CD14-positive monocyte (primary cell): ENCODE measurements around the gene COX6A2. TPM values are rescaled to one million over a fixed set of nuclear protein-coding genes. Genes with fewer than 3 reads are reported as not detected.
A peak's percentile ranks its signal among the peaks of the same experiment; 100 is the strongest.

Experiments
- DNase-seq, 3 donors: peaks; one replicate each; pipeline ENCODE4 v3.0.0-alpha.2; 2011 to 2022
- H2AFZ ChIP-seq: 2 replicates; pipeline ENCODE4 v1.6.0; 2012; ENCODE audit warnings: mild to moderate bottlenecking, low read depth, low read length, inconsistent platforms; ENCODE audit not compliant: insufficient read depth, poor library complexity, severe bottlenecking
- H3K27ac ChIP-seq, 2 donors: 1 replicate in 1 of 2; 2 replicates in 1 of 2; pipeline ENCODE4 v1.5.1; 2012 to 2013; ENCODE audit warnings: low read length in 2 of 2, control low read depth in 1 of 2, inconsistent platforms in 1 of 2, low read depth in 1 of 2, mild to moderate bottlenecking in 1 of 2
- H3K27me3 ChIP-seq, 2 donors: one replicate each; pipeline versions ENCODE4 v1.6.0 to v1.6.1; 2011 to 2013; ENCODE audit warnings: low read length in 2 of 2; ENCODE audit not compliant: control insufficient read depth in 2 of 2, insufficient read depth in 2 of 2
- H3K36me3 ChIP-seq, 2 donors: replicated peaks in 1 of 2; 1 replicate in 1 of 2; 2 replicates in 1 of 2; pipeline versions ENCODE4 v1.5.1 to v1.6.1; 2012 to 2013; ENCODE audit warnings: low read length in 2 of 2, control low read depth in 1 of 2, inconsistent platforms in 1 of 2, mild to moderate bottlenecking in 1 of 2; ENCODE audit not compliant: insufficient read depth in 2 of 2, control insufficient read depth in 1 of 2
- H3K4me1 ChIP-seq, 2 donors: 1 replicate in 1 of 2; 2 replicates in 1 of 2; pipeline versions ENCODE4 v1.5.1 to v1.6.1; 2012 to 2013; ENCODE audit warnings: low read length in 2 of 2, control low read depth in 1 of 2, inconsistent platforms in 1 of 2, mild to moderate bottlenecking in 1 of 2, moderate library complexity in 1 of 2; ENCODE audit not compliant: insufficient read depth in 2 of 2, control insufficient read depth in 1 of 2
- H3K4me2 ChIP-seq: replicated peaks from 2 replicates; pipeline ENCODE3; 2012; ENCODE audit warnings: low read length, moderate library complexity, mild to moderate bottlenecking; ENCODE audit not compliant: poor library complexity, severe bottlenecking; ENCODE audit errors: extremely low read depth
- H3K4me3 ChIP-seq, 3 experiments: fragments of 200-600 bp in 1 of 3; sonication (generic) in 1 of 3; replicated peaks in 1 of 3; 1 replicate in 2 of 3; 2 replicates in 1 of 3; pipeline ENCODE4 v1.5.1; 2011 to 2013; ENCODE audit warnings: low read length in 3 of 3, mild to moderate bottlenecking in 3 of 3, control low read depth in 2 of 3, low read depth in 2 of 3, inconsistent platforms in 1 of 3, moderate library complexity in 1 of 3
- H3K79me2 ChIP-seq: 2 replicates; pipeline ENCODE4 v1.6.0; 2012; ENCODE audit warnings: mild to moderate bottlenecking, control low read depth, inconsistent platforms, low read length, moderate library complexity; ENCODE audit not compliant: insufficient read depth
- H3K9ac ChIP-seq: 2 replicates; pipeline ENCODE4 v1.6.0; 2017; ENCODE audit warnings: low read length, mild to moderate bottlenecking; ENCODE audit not compliant: insufficient read depth, poor library complexity, severe bottlenecking
- H3K9me3 ChIP-seq, 2 donors: replicated peaks in 1 of 2; 1 replicate in 1 of 2; 2 replicates in 1 of 2; pipeline versions ENCODE4 v1.5.1 to v1.6.1; 2012 to 2013; ENCODE audit warnings: low read length in 2 of 2, control low read depth in 1 of 2; ENCODE audit not compliant: control insufficient read depth in 1 of 2, insufficient read depth in 1 of 2
- H4K20me1 ChIP-seq: 2 replicates; pipeline ENCODE4 v1.6.0; 2012; ENCODE audit warnings: mild to moderate bottlenecking, low read length, control low read depth, moderate library complexity; ENCODE audit not compliant: insufficient read depth
- H3K27ac Mint-ChIP-seq, 7 donors: one replicate each; pipeline ENCODE4 v1.8.0; 2020; ENCODE audit warnings: mild to moderate bottlenecking in 7 of 7, mixed read lengths in 7 of 7, moderate library complexity in 6 of 7, inconsistent platforms in 2 of 7
- H3K27me3 Mint-ChIP-seq, 3 donors: one replicate each; pipeline ENCODE4 v1.8.0; 2021 to 2022; ENCODE audit warnings: low read depth in 3 of 3, mild to moderate bottlenecking in 3 of 3, mixed read lengths in 3 of 3, moderate library complexity in 3 of 3, inconsistent platforms in 1 of 3
- H3K36me3 Mint-ChIP-seq, 2 donors: one replicate each; pipeline ENCODE4 v1.8.0; 2020; ENCODE audit warnings: mixed read lengths in 2 of 2, inconsistent platforms in 1 of 2, mild to moderate bottlenecking in 1 of 2
- H3K4me1 Mint-ChIP-seq: one replicate; pipeline ENCODE4 v1.8.0; 2020; ENCODE audit warnings: mild to moderate bottlenecking, mixed read lengths
- H3K4me3 Mint-ChIP-seq, 2 donors: one replicate each; pipeline ENCODE4 v1.8.0; 2020; ENCODE audit warnings: mild to moderate bottlenecking in 2 of 2, mixed read lengths in 2 of 2, moderate library complexity in 1 of 2
- H3K9me3 Mint-ChIP-seq, 7 donors: one replicate each; pipeline ENCODE4 v1.8.0; 2020 to 2022; ENCODE audit warnings: mixed read lengths in 7 of 7, mild to moderate bottlenecking in 6 of 7, moderate library complexity in 6 of 7, inconsistent platforms in 2 of 7
- WGBS: methylation state at CpG from one replicate; pipeline ENCODE4 v1.1.5; 2013; ENCODE audit warnings: missing lambda C conversion rate; ENCODE audit not compliant: insufficient coverage; 5-methylcytosine and 5-hydroxymethylcytosine counted together
- intact Hi-C, 2 donors: fragments of 100-400 bp; cut with micrococcal nuclease; formaldehyde crosslinking; loops; one replicate each; pipeline versions ENCODE4 v1.15.0 to v1.15.1; 2023
- polyA plus RNA-seq, 3 donors: library from polyadenylated mRNA; depleted of rRNA in 1 of 3; unstranded in 2 of 3; stranded (reverse) in 1 of 3; fragments of 300-500 nt in 2 of 3; fragments of >200 nt in 1 of 3; fragmentation: Illumina TruSeq in 2 of 3; gene quantifications; 1 replicate in 2 of 3; 2 replicates in 1 of 3; pipeline ENCODE4 v1.2.3, GENCODE V29; 2012 to 2021
- TF ChIP-seq, protein P1 (sequence below): fragments of 200-600 bp; IDR thresholded peaks from one replicate; pipeline ENCODE4 v1.8.0; 2022; ENCODE audit warnings: antibody characterized with exemption, mild to moderate bottlenecking

Gene COX6A2
- polyA plus RNA-seq, 3 donors = not detected

DNA sequence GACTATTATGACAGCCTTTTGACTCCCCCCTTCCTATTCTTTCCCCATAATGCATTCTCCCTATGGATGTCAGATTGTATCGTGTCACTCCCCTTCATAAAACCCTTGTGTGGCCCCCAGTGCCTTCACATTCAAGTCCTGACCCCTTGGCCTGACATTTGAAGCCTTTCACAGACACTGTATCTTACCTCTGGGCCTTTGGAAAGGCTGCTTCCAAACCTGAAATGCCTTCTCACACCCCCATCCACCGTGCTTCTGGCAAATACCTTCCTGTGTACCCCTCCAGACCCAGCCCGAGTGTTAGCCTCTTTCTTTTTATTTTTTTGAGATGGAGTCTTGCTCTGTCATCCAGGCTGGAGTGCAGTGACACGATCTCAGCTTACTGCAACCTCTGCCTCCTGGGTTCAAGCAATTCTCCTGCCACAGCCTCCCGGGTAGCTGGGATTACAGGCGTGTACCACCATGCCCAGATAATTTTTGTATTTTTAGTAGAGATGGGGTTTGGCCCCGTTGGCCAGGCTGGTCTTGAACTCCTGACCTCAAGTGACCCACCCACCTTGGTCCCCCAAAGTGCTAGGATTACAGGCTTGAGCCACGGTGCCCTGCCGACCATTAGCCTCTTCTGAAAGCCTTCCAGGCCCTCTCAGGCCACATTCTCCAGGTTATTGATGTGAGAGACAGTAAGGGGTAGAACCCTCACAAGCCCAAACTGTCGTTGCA lies 33.2 kb upstream of the COX6A2 start:
- Histone ChIP-seq H3K4me1 (peaks cover 34 to 37% of the 10 kb centered on the region in 2 donors), H2AFZ (no peak overlapping the region), H3K9me3 (no peaks in the 10 kb centered on the region), H3K79me2 (peaks cover 39% of the 10 kb centered on the region), H3K27ac (no peak overlapping the region), H3K4me2 (no peak overlapping the region), H3K4me3 (no peak overlapping the region), H3K9ac (no peak overlapping the region), H3K27me3 (no peaks in the 10 kb centered on the region), H3K36me3 (peaks cover 32 to 48% of the 10 kb centered on the region in 2 donors), H4K20me1 (peaks cover 29% of the 10 kb centered on the region)
- WGBS = 89% methylated on average over 3 of the region's 10 CpGs
- Mint-ChIP-seq H3K4me1 (peaks cover 39% of the 10 kb centered on the region), H3K9me3 (no peaks in the 10 kb centered on the region), H3K36me3 (peaks cover 35 to 47% of the 10 kb centered on the region in 2 donors), H3K4me3 (no peak overlapping the region), H3K27ac (peak overlapping the region in 3 of 7 donors; percentile 26 to 62 (median 33)), H3K27me3 (peaks cover 0 to 4% (median 4%) of the 10 kb centered on the region in 3 donors)
- DNase-seq = no peak
- TF ChIP-seq, protein P1, sequence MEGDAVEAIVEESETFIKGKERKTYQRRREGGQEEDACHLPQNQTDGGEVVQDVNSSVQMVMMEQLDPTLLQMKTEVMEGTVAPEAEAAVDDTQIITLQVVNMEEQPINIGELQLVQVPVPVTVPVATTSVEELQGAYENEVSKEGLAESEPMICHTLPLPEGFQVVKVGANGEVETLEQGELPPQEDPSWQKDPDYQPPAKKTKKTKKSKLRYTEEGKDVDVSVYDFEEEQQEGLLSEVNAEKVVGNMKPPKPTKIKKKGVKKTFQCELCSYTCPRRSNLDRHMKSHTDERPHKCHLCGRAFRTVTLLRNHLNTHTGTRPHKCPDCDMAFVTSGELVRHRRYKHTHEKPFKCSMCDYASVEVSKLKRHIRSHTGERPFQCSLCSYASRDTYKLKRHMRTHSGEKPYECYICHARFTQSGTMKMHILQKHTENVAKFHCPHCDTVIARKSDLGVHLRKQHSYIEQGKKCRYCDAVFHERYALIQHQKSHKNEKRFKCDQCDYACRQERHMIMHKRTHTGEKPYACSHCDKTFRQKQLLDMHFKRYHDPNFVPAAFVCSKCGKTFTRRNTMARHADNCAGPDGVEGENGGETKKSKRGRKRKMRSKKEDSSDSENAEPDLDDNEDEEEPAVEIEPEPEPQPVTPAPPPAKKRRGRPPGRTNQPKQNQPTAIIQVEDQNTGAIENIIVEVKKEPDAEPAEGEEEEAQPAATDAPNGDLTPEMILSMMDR = no peak
- intact Hi-C loops = no loop called here

DNA sequence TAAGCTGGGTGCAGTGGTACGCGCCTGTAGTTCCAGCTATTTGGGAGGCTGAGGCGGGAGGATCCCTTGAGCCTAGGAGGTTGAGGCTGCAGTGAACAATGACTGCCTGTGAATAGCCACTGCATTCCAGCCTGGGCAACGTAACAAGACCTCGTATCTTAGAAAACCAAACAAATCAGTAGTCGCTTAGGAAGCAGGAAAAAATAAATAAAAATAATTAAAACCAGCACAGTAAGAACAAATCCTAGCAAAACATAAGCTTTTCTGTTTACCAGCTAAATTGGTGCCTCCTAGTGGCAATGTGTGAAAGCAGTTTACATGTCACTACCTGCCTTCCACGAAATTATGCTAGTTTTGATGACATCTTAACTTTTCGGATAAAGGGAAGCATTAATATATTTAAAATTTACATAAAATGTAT lies 32.4 kb upstream of the COX6A2 start:
- Histone ChIP-seq H3K79me2 (peaks cover 46% of the 10 kb centered on the region), H3K4me1 (peaks cover 41 to 45% of the 10 kb centered on the region in 2 donors), H3K4me2 (peak overlapping the region; percentile 93), H4K20me1 (peaks cover 37% of the 10 kb centered on the region), H3K36me3 (peaks cover 25 to 40% of the 10 kb centered on the region in 2 donors), H2AFZ (no peak overlapping the region), H3K27me3 (no peaks in the 10 kb centered on the region), H3K27ac (no peak overlapping the region), H3K9ac (no peak overlapping the region), H3K9me3 (no peaks in the 10 kb centered on the region), H3K4me3 (peak overlapping the region in 1 of 3 experiments; percentile 86)
- peak; percentile 32 to 45 (median 41) for DNase-seq
- peaks cover 0 to 6% (median 4%) of the 10 kb centered on the region in 3 donors for H3K27me3 Mint-ChIP-seq
- peak overlapping the region in 5 of 7 donors; percentile 60 to 95 (median 89) for H3K27ac Mint-ChIP-seq
- H3K9me3 Mint-ChIP-seq = no peaks in the 10 kb centered on the region
- intact Hi-C loops = no loop called here
- peak overlapping the region in 1 of 2 donors; percentile 78 for H3K4me3 Mint-ChIP-seq
- 79% methylated on average over 3 of the region's 8 CpGs for WGBS
- TF ChIP-seq, protein P1 = peak; percentile 82
- peaks cover 41% of the 10 kb centered on the region for H3K4me1 Mint-ChIP-seq
- H3K36me3 Mint-ChIP-seq = peaks cover 31 to 43% of the 10 kb centered on the region in 2 donors
